OCI-LY7 (cell line): Measurements from ENCODE around the gene PCBP3.

Experiments used
- EZH2phosphoT487 ChIP-seq: fragments of 200-600 bp; sonication (generic); IDR thresholded peaks from 2 replicates; pipeline ENCODE4 v1.6.1; 2018; ENCODE audit warnings: low read depth, borderline replicate concordance, mild to moderate bottlenecking, mixed run types, antibody characterized with exemption, low read length, moderate library complexity, mixed read lengths
- TF ChIP-seq, protein P1 (sequence below): fragments of 200-600 bp; sonication (generic); conservative IDR thresholded peaks from 2 replicates; pipeline ENCODE4 v1.5.1; 2014; ENCODE audit warnings: mild to moderate bottlenecking, antibody characterized with exemption, low read length, moderate library complexity, mixed read lengths

- TF ChIP-seq, protein P1, sequence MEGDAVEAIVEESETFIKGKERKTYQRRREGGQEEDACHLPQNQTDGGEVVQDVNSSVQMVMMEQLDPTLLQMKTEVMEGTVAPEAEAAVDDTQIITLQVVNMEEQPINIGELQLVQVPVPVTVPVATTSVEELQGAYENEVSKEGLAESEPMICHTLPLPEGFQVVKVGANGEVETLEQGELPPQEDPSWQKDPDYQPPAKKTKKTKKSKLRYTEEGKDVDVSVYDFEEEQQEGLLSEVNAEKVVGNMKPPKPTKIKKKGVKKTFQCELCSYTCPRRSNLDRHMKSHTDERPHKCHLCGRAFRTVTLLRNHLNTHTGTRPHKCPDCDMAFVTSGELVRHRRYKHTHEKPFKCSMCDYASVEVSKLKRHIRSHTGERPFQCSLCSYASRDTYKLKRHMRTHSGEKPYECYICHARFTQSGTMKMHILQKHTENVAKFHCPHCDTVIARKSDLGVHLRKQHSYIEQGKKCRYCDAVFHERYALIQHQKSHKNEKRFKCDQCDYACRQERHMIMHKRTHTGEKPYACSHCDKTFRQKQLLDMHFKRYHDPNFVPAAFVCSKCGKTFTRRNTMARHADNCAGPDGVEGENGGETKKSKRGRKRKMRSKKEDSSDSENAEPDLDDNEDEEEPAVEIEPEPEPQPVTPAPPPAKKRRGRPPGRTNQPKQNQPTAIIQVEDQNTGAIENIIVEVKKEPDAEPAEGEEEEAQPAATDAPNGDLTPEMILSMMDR = no peak
- TF ChIP-seq EZH2phosphoT487 = no peak
These were observed 251.6 kb downstream of the PCBP3 start for GRCh38 chr21:45894906-45895777.
